Measurements from ENCODE around the gene TBX10.

TBX10 gene

GRCh38 chr11:67616431-67617242 lies 22.9 kb downstream of the TBX10 start:
- DNase-seq (ENCODE audit: insufficient read length, low spot score) = no peak
- FAIRE-seq = no peak
- no peak for TF ChIP-seq POLR2A (IDR thresholded peaks at IDR 0.05; ENCODE audit: low read depth, low read length)
- TF ChIP-seq PAX5 (IDR thresholded peaks at IDR 0.05; ENCODE audit: insufficient read depth, low read length, severe bottlenecking) = no peak
- no peak for TF ChIP-seq POLR2AphosphoS5 (IDR thresholded peaks at IDR 0.05; ENCODE audit: low read depth, low read length)
- no peak for TF ChIP-seq TAF1 (IDR thresholded peaks at IDR 0.05; ENCODE audit: low read depth, low read length)
- TF ChIP-seq SPI1 (IDR thresholded peaks at IDR 0.05; ENCODE audit: low read depth, low read length) = no peak
- no peak for TF ChIP-seq POU2F2 (IDR thresholded peaks at IDR 0.05; ENCODE audit: low read depth, low read length)

GRCh38 chr11:67615728-67616430 lies 23.7 kb downstream of the TBX10 start:
- TF ChIP-seq POLR2A (IDR thresholded peaks at IDR 0.05; ENCODE audit: low read depth, low read length) (no peak), POU2F2 (IDR thresholded peaks at IDR 0.05; ENCODE audit: low read depth, low read length) (no peak), SPI1 (IDR thresholded peaks at IDR 0.05; ENCODE audit: low read depth, low read length) (no peak), POLR2AphosphoS5 (IDR thresholded peaks at IDR 0.05; ENCODE audit: low read depth, low read length) (no peak), TAF1 (IDR thresholded peaks at IDR 0.05; ENCODE audit: low read depth, low read length) (no peak), PAX5 (IDR thresholded peaks at IDR 0.05; ENCODE audit: insufficient read depth, low read length, severe bottlenecking) (no peak)
- FAIRE-seq = peak; percentile 83
- no peak for DNase-seq (ENCODE audit: insufficient read length, low spot score)

- DNase-seq (ENCODE audit: insufficient read length, low spot score) = no peak
- no peak for TF ChIP-seq POLR2AphosphoS5 (IDR thresholded peaks at IDR 0.05; ENCODE audit: low read depth, low read length)
- TF ChIP-seq POLR2A (IDR thresholded peaks at IDR 0.05; ENCODE audit: low read depth, low read length) = no peak
- no peak for TF ChIP-seq POU2F2 (IDR thresholded peaks at IDR 0.05; ENCODE audit: low read depth, low read length)
- FAIRE-seq = no peak
Observed at GRCh38 chr11:67614730-67615714, 24.5 kb downstream of the TBX10 start.

DNA sequence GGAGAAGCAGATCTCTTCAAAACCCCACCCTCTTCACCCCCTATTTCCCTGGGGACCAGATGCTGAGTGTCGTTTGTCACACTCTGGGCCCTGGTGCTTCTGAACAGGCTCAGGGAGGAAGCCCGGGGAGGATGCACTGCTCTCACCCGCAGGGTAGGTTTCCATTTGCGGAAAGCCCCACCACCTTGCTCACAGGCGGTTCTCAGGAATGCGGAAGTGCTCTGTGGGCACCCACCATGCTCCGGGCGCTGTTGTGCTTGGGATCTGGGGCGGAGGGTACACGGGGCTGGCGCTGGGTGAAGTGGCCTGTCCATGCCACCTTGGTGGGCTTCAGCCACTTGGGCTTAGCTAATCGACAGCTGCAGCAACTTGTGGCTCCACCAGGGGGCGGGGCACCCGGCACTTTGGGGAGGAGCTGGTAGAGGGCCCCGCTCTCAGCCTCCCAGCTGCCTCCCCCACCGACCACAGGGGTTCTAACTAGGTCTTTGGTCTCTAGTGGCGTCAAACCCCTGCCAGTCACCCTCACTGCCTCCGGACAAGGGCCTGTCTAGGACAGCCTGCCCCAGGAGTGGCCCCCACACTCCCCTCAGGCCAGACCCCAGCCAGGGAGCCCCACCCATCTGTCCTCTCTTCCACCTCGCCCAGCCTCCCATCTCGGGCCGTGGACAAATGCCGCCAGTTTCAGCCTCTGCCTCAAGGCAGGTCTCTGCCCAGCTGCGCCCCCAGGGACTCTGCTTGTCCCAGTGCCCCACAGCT lies 25.4 kb downstream of the TBX10 start:
- FAIRE-seq = peak; percentile 96
- TF ChIP-seq POLR2A (IDR thresholded peaks at IDR 0.05; ENCODE audit: low read depth, low read length) (peak; percentile 64; the same call in 1 of the 2 replicates), POLR2AphosphoS5 (IDR thresholded peaks at IDR 0.05; ENCODE audit: low read depth, low read length) (peak; percentile 70; the same call in 1 of the 2 replicates), TAF1 (IDR thresholded peaks at IDR 0.05; ENCODE audit: low read depth, low read length) (peak; percentile 66), POU2F2 (IDR thresholded peaks at IDR 0.05; ENCODE audit: low read depth, low read length) (no peak), PAX5 (IDR thresholded peaks at IDR 0.05; ENCODE audit: insufficient read depth, low read length, severe bottlenecking) (peak; percentile 2), SPI1 (IDR thresholded peaks at IDR 0.05; ENCODE audit: low read depth, low read length) (peak; percentile 95)
- DNase-seq (ENCODE audit: insufficient read length, low spot score) = peak; percentile 81

GRCh38 chr11:67613313-67613959 lies 26.1 kb downstream of the TBX10 start:
- TF ChIP-seq PAX5 (IDR thresholded peaks at IDR 0.05; ENCODE audit: insufficient read depth, low read length, severe bottlenecking) (no peak), POLR2AphosphoS5 (IDR thresholded peaks at IDR 0.05; ENCODE audit: low read depth, low read length) (peak; percentile 7; the same call in 1 of the 2 replicates), TAF1 (IDR thresholded peaks at IDR 0.05; ENCODE audit: low read depth, low read length) (no peak), POU2F2 (IDR thresholded peaks at IDR 0.05; ENCODE audit: low read depth, low read length) (no peak)
- no peak for FAIRE-seq
- DNase-seq (ENCODE audit: insufficient read length, low spot score) = no peak

DNA sequence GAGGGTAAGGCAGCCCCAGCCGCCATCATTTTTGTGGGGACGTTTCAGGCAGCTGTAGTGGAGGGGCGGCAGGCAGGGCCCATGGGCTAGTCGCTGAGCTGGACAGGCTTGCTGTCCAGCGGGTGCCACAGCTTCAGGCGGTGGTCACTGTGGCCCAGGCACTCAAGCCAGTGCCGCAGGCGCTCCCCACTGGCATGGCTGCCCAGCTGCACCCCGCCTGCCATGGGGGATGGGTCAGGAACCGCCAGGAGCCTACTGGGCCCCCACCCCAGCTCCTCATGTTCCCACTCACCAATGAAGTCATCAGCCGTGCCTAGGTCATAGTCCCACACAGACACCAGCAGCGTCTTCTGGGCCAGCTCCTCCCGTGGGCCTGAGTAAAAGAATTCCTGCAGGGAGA lies 26.8 kb downstream of the TBX10 start:
- TF ChIP-seq POLR2A (IDR thresholded peaks at IDR 0.05; ENCODE audit: low read depth, low read length) (no peak), PAX5 (IDR thresholded peaks at IDR 0.05; ENCODE audit: insufficient read depth, low read length, severe bottlenecking) (no peak), POLR2AphosphoS5 (IDR thresholded peaks at IDR 0.05; ENCODE audit: low read depth, low read length) (no peak), SPI1 (IDR thresholded peaks at IDR 0.05; ENCODE audit: low read depth, low read length) (no peak), TAF1 (IDR thresholded peaks at IDR 0.05; ENCODE audit: low read depth, low read length) (no peak), POU2F2 (IDR thresholded peaks at IDR 0.05; ENCODE audit: low read depth, low read length) (no peak)
- DNase-seq (ENCODE audit: insufficient read length, low spot score) = no peak
- FAIRE-seq = no peak

- no peak for FAIRE-seq
Observed at GRCh38 chr11:67611704-67612587, 27.6 kb downstream of the TBX10 start.

More at GRCh38 chr11:67611704-67612587, 27.6 kb downstream of the TBX10 start:
- no peak for DNase-seq (ENCODE audit: insufficient read length, low spot score)
- TF ChIP-seq POU2F2 (IDR thresholded peaks at IDR 0.05; ENCODE audit: low read depth, low read length) (no peak), SPI1 (IDR thresholded peaks at IDR 0.05; ENCODE audit: low read depth, low read length) (no peak), TAF1 (IDR thresholded peaks at IDR 0.05; ENCODE audit: low read depth, low read length) (no peak), PAX5 (IDR thresholded peaks at IDR 0.05; ENCODE audit: insufficient read depth, low read length, severe bottlenecking) (no peak), POLR2A (IDR thresholded peaks at IDR 0.05; ENCODE audit: low read depth, low read length) (no peak), POLR2AphosphoS5 (IDR thresholded peaks at IDR 0.05; ENCODE audit: low read depth, low read length) (no peak)

All from GM12891 (cell line).